Measurements from ENCODE around the gene ECHS1.

- TF ChIP-seq CTCF (IDR thresholded peaks at IDR 0.05) (no peak), EP300 (IDR thresholded peaks at IDR 0.05) (no peak), POLR2AphosphoS5 (IDR thresholded peaks at IDR 0.05) (no peak), POLR2A (IDR thresholded peaks at IDR 0.05) (no peak)
These were observed 20.4 kb upstream of the ECHS1 start for GRCh38 chr10:133393401-133394063.

All from stomach (tissue), 4 donors.